Testis (tissue), 3 donors: ENCODE measurements around the gene ITGB4. TPM values are rescaled to one million over a fixed set of nuclear protein-coding genes. Genes with fewer than 3 reads are reported as not detected.
A peak's percentile ranks its signal among the peaks of the same experiment; 100 is the strongest.
"Not testable (repeated sequence)": the region's sequence is repeated elsewhere in the genome, so short reads cannot be mapped to it uniquely, and the experiment has no call there.

ENCODE experiments used
- DNase-seq: peaks from one replicate; pipeline ENCODE4 v3.0.0-alpha.2; 2019
- H3K27ac ChIP-seq, 2 donors: fragments of 200-600 bp; sonication (generic); one replicate each; pipeline ENCODE4 v1.5.1; 2019
- H3K27me3 ChIP-seq: fragments of 200-600 bp; sonication (generic); one replicate; pipeline ENCODE4 v1.5.1; 2019
- H3K36me3 ChIP-seq: fragments of 200-600 bp; sonication (generic); one replicate; pipeline ENCODE4 v1.5.1; 2017; ENCODE audit warnings: low read depth; ENCODE audit errors: missing control alignments
- H3K4me1 ChIP-seq: fragments of 200-600 bp; sonication (generic); one replicate; pipeline ENCODE4 v1.5.1; 2019
- H3K4me3 ChIP-seq, 2 donors: fragments of 200-600 bp; sonication (generic); one replicate each; pipeline ENCODE4 v1.5.1; 2017 to 2019
- H3K9me3 ChIP-seq: fragments of 200-600 bp; sonication (generic); one replicate; pipeline ENCODE4 v1.5.1; 2017
- POLR2A ChIP-seq: fragments of 450-650 bp; IDR thresholded peaks from one replicate; pipeline ENCODE4 v1.6.1; 2017; ENCODE audit warnings: antibody characterized with exemption, mild to moderate bottlenecking, moderate library complexity
- WGBS, 2 donors: methylation state at CpG; one replicate each; pipeline ENCODE4 v1.1.5; 2018; 5-methylcytosine and 5-hydroxymethylcytosine counted together
- intact Hi-C: fragments of 100-400 bp; cut with DNase I; formaldehyde crosslinking; loops from one replicate; pipeline ENCODE4 v1.15.1; 2023; ENCODE audit warnings: low total_unique reads
- polyA plus RNA-seq: library from polyadenylated mRNA; stranded (reverse); fragments of 350-450 nt; fragmentation: Illumina TruSeq; extraction: RNeasy Lipid Tissue Mini Kit (QIAGEN cat#74804); gene quantifications from one replicate; pipeline ENCODE4 v1.2.3, GENCODE V29; 2014; ENCODE audit warnings: low read depth, low replicate concordance; ENCODE audit not compliant: insufficient read depth
- total RNA-seq, 2 donors: library from RNA; depleted of rRNA; stranded (reverse); fragments of >200 nt; gene quantifications; one replicate each; pipeline ENCODE4 v1.2.3, GENCODE V29; 2016
- TF ChIP-seq, protein P1 (sequence below), 3 experiments: fragments of 450-650 bp in 2 of 3; fragments of 200-600 bp in 1 of 3; sonication (generic) in 1 of 3; IDR thresholded peaks; one replicate each; pipeline ENCODE4 v1.5.1; 2016 to 2019; ENCODE audit warnings: antibody characterized with exemption in 3 of 3, mild to moderate bottlenecking in 2 of 3, moderate library complexity in 1 of 3

The ITGB4 gene
- total and polyA plus RNA-seq, 3 donors from 2014 or later, result 7.6 to 16.4 (median 11.6) TPM

- H3K27ac ChIP-seq, result no peak overlapping the region
- intact Hi-C loops, result loop anchor here (10.0 kb wide), 1 partner anchor 70 kb away; the partner anchor contains the start of gene UNC13D
Observed at GRCh38 chr17:75774991-75775668, 53.9 kb downstream of the ITGB4 start.

GRCh38 chr17:75776386-75777295 is 55.4 kb downstream of the ITGB4 start:
- no peak for TF ChIP-seq POLR2A
- TF ChIP-seq, protein P1, sequence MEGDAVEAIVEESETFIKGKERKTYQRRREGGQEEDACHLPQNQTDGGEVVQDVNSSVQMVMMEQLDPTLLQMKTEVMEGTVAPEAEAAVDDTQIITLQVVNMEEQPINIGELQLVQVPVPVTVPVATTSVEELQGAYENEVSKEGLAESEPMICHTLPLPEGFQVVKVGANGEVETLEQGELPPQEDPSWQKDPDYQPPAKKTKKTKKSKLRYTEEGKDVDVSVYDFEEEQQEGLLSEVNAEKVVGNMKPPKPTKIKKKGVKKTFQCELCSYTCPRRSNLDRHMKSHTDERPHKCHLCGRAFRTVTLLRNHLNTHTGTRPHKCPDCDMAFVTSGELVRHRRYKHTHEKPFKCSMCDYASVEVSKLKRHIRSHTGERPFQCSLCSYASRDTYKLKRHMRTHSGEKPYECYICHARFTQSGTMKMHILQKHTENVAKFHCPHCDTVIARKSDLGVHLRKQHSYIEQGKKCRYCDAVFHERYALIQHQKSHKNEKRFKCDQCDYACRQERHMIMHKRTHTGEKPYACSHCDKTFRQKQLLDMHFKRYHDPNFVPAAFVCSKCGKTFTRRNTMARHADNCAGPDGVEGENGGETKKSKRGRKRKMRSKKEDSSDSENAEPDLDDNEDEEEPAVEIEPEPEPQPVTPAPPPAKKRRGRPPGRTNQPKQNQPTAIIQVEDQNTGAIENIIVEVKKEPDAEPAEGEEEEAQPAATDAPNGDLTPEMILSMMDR (IDR thresholded peaks at IDR 0.05), result no peak
- Histone ChIP-seq H3K4me1 (peaks cover 18% of the 10 kb centered on the region), H3K4me3 (peak overlapping the region; percentile 99), H3K27ac (peak overlapping the region; percentile 26 to 50), H3K36me3 (no peaks in the 10 kb centered on the region), H3K27me3 (no peaks in the 10 kb centered on the region), H3K9me3 (no peaks in the 10 kb centered on the region)
- 8 to 13% methylated on average over 15 of the region's 15 CpGs for WGBS, 2 donors
- intact Hi-C loops, result loop anchor here (10.0 kb wide), 1 partner anchor 68 kb away; the partner anchor contains the start of gene UNC13D
- DNase-seq, result no peak

More at GRCh38 chr17:75774991-75775668, 53.9 kb downstream of the ITGB4 start:
- WGBS, 2 donors, result 41 to 57% methylated on average over 4 to 6 of the region's 6 CpGs
- H3K4me1 ChIP-seq, result peaks cover 18% of the 10 kb centered on the region
- DNase-seq, result no peak
- no peak for TF ChIP-seq POLR2A
- TF ChIP-seq, protein P1 (IDR thresholded peaks at IDR 0.05), result no peak
- H3K27me3 ChIP-seq, result no peaks in the 10 kb centered on the region
- H3K4me3 ChIP-seq, result no peak overlapping the region
- H3K9me3 ChIP-seq, result no peaks in the 10 kb centered on the region
- no peaks in the 10 kb centered on the region for H3K36me3 ChIP-seq

DNA sequence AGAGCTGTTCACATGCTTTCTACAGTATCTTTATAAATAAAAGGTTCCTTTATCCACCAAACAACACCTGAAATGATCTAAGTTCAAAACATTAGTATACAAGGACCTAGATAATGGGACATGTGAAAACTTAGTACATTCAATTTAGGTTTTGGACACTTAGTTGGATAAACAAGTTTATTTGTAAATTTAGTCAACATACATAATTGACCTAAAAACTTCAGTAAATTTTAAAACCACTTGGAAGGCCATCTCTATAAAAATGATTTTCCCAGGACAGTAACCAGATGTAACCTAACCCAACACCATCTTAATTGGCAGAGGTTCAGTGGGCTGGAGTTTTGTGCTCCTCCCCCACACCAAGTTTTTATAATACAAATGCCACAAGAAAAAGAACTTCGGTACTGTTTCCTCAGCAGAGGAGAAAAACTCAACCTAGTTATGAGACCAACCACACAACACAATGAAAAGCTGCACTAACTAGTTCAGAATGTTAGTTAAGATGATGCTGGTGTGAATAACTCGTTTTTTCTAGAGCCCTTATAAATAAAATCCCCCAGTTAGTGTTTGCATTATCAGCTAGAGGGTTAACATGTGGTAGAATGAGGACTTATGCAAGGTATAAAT is 56.1 kb downstream of the ITGB4 start:
- peak overlapping the region; percentile 26 to 98 for H3K27ac ChIP-seq
- no peaks in the 10 kb centered on the region for H3K9me3 ChIP-seq
- H3K4me1 ChIP-seq, result peaks cover 18% of the 10 kb centered on the region
- intact Hi-C loops, result loop anchor here (10.0 kb wide), 1 partner anchor 67 kb away; the partner anchor contains the start of gene UNC13D
- H3K36me3 ChIP-seq, result no peaks in the 10 kb centered on the region
- no peak for DNase-seq
- 1 to 2% methylated on average over 2 of the region's 2 CpGs for WGBS, 2 donors
- TF ChIP-seq, protein P1 (IDR thresholded peaks at IDR 0.05), result no peak
- TF ChIP-seq POLR2A, result no peak
- peak overlapping the region; percentile 99 for H3K4me3 ChIP-seq
- H3K27me3 ChIP-seq, result no peaks in the 10 kb centered on the region

- intact Hi-C loops, result loop anchor here (10.0 kb wide), 1 partner anchor 67 kb away; the partner anchor contains the start of gene UNC13D
- peaks cover 20% of the 10 kb centered on the region for H3K4me1 ChIP-seq
- 2% methylated on average over 16 to 19 of the region's 19 CpGs for WGBS, 2 donors
Observed at GRCh38 chr17:75778066-75778860, 57.0 kb downstream of the ITGB4 start.

More at GRCh38 chr17:75778066-75778860, 57.0 kb downstream of the ITGB4 start:
- H3K27me3 ChIP-seq, H3K36me3 ChIP-seq, H3K9me3 ChIP-seq, DNase-seq: not testable (repeated sequence)
- Histone ChIP-seq H3K27ac (peak overlapping the region; percentile 98 to 99), H3K4me3 (peak overlapping the region; percentile 99)
